C4-2B (cell line): Measurements from ENCODE around the gene NFX1.
"Not testable (repeated sequence)": the region's sequence is repeated elsewhere in the genome, so short reads cannot be mapped to it uniquely, and the experiment has no call there.

Source experiments
- CTCF ChIP-seq: fragments of 450-650 bp; conservative IDR thresholded peaks from 2 replicates; pipeline ENCODE4 v1.5.1; 2017; ENCODE audit warnings: mild to moderate bottlenecking
- ZFX ChIP-seq: fragments of 450-650 bp; IDR thresholded peaks from 2 replicates; pipeline ENCODE4 v1.6.1; 2017

- TF ChIP-seq CTCF, ZFX: not testable (repeated sequence)
Measured at GRCh38 chr9:33382397-33382796, 92.1 kb downstream of the NFX1 start.
